HG03432 (cell line): Measurements from ENCODE around the gene GGPS1.
"Not testable (repeated sequence)": the region's sequence is repeated elsewhere in the genome, so short reads cannot be mapped to it uniquely, and the experiment has no call there.

Source experiments
- ATAC-seq: cut with Tn5 transposase; IDR thresholded peaks from one replicate; pipeline ENCODE4 v1.9.1; 2021; ENCODE audit warnings: mild to moderate bottlenecking, moderate library complexity; ENCODE audit not compliant: unreplicated experiment

Gene GGPS1

GRCh38 chr1:235336903-235337302, 8.5 kb downstream of the GGPS1 start:
- ATAC-seq, result no peak

GRCh38 chr1:235339746-235340145, 11.4 kb downstream of the GGPS1 start:
- ATAC-seq, result no peak

DNA sequence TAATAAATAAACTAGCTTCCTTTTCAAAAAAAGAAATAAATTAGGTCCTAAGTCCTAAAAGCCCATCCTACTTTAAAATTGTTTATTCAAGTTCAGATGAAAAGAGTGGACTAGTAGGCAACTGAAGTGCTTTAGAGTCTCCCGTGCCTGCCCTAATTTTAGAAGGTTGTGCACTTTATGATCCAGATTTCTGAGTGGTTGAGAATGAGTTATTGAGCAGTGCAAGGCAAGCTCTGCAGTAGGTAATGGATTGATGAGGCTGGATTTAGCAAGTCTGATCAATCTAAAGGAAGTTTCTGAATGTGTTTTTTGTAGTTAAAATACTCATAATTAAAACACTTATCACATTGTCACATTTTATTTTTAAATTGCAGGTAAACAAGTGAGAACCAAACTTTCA, 13.0 kb downstream of the GGPS1 start:
- ATAC-seq, result no peak

- no peak for ATAC-seq
Measured at GRCh38 chr1:235342039-235342438, 13.7 kb downstream of the GGPS1 start.

DNA sequence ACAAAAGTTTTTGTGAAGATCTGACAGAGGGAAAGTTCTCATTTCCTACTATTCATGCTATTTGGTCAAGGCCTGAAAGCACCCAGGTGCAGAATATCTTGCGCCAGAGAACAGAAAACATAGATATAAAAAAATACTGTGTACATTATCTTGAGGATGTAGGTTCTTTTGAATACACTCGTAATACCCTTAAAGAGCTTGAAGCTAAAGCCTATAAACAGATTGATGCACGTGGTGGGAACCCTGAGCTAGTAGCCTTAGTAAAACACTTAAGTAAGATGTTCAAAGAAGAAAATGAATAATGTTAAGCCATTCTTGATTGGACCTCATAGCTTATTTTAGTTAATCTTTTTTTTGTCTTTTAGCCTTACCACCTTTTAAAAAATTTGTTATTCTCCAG, 14.1 kb downstream of the GGPS1 start:
- no peak for ATAC-seq

DNA sequence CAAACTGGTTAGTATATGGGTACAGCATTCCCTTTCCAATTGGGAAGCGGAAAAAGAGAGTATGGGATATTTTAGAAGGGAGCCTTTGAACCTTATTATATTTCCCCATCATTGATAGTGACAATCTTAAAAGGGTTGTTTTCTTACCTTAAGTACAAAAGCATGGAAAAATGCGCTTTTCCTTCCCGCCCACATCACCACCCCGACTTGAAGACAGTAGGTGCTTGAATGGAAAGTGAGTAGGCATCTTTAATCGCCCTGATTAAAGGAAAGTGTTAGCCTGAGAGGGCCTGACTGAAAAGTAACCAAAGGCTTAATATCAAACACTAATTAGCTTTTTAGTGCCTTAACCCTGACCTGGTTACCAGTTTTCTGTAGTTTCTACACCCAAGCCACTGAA, 15.4 kb downstream of the GGPS1 start:
- no peak for ATAC-seq

GRCh38 chr1:235351441-235351840, 23.1 kb downstream of the GGPS1 start:
- ATAC-seq, result no peak

GRCh38 chr1:235351898-235352297, 23.5 kb downstream of the GGPS1 start:
- no peak for ATAC-seq

- no peak for ATAC-seq
Measured at GRCh38 chr1:235357485-235358373, 29.4 kb downstream of the GGPS1 start.

DNA sequence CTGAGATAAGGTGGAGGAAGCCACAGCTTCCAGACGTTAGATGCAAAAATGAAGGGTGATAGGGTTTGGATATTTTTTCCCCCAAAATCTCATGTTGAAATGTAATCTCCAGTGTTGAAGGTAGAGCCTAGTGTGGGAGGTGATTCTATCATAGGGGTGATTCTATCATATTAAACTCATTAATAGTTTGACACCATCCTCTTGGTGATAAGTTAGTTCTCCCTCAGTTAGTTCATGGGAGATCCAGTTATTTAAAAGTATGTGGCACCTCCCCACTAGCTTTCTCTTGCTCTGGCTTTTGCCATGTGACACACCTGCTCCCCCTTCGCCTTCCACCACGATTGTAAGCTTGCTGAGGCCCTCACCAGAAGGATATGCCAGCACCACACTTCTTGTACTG, 30.5 kb downstream of the GGPS1 start:
- no peak for ATAC-seq

DNA sequence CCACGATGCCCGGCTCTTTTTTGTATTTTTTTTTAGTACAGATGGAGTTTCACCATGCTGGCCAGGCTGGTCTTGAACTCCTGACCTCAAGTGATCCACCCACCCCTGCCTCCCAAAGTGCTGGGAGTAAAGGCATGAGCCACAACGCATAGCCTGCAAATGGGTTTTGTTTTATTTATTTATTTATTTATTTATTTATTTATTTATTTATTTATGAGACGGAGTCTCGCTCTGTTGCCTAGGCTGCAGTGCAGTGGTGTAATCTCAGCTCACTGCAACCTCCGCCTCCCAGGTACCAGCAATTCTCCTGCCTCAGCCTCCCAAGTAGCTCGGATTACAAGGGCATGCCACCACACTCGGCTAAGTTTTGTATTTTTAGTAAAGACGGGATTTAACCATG, 35.8 kb downstream of the GGPS1 start:
- ATAC-seq, result not testable (repeated sequence)

- no peak for ATAC-seq
Measured at GRCh38 chr1:235366286-235366685, 37.9 kb downstream of the GGPS1 start.

DNA sequence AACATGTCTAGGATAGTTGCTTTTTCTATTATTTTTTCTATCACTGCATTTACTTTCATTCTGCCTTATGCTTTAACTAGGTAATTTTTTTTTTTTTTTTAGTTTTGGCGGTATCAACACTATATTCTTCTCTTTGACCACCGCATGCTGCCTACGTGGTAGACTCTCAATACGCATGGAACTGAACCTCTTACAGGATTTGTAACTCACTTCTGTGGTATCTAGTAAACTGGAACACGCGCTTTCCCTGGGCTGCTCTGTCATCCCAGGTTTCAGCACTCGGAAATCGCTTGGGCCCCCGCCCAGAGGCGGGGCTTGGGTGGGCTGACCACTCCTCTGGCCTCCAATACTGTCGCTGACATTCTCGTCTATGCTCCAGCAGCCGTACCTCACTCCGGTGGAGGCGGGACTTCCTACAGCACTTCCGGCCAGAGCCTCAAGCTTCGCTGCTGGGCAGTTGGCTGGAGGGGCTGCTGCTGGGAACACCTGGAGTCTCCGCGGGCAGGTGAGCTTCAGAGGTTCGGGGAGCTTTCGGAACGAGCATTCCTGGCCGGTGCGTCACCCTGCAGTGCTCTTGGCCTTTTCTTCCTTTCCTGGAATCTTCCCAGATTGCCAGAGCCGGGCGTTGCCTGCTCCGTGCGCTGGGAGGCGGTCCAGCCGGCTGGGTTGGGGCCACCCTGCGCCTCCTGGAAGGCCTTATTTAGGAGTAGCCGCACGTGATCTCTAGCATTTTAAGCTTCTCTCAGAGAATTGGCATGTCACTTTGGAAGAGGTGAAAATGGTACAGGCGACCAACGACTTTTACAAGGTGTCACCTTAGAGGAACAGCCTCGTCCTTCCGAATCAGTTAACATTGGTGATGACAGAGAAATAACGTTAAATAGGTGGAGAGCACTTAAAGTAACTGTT, 38.9 kb downstream of the GGPS1 start, which contains the start of gene TBCE:
TSS of gene TBCE (plus strand) at position 428 of the 909 bp plus-strand sequence. CDS start 12,623 bp downstream, outside the sequence.
- peak; percentile 100 for ATAC-seq

DNA sequence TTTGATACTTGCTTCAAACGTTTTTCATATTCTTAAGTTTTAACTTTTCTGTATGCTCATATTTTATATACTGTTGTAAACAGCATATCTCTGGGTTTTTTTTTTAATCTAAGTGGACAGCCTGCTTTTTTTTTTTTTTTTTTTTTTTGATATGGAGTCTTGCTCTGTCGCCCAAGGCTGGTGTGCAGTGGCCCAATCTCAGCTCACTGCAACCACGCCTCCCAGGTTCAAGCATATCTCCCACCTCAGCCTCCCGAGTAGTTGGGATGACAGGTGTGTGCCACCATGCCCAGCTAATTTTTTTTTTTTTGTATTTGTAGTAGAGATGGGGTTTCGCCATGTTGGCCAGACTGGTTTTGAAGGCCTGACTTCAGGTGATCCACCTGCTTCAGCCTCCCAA, 40.1 kb downstream of the GGPS1 start:
- ATAC-seq, result no peak

DNA sequence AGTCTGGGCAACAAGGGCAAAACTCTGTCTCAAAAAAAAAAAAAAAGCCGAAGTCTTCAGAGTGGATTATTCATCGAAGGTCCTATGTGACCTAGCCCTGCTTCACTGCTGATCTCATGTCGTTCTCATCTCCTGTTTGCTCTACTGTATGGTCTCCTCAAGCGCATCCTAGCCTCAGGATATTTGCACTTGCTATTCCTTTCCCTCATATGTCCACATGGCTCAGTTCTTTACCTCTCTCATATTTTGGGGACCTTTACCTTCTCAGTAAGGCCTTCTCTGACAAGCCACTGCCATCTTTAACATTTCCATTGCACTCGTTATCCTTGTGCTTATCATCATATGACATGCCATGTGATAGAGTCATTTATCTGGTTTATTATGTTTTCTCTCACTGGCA, 41.4 kb downstream of the GGPS1 start:
- ATAC-seq, result no peak

DNA sequence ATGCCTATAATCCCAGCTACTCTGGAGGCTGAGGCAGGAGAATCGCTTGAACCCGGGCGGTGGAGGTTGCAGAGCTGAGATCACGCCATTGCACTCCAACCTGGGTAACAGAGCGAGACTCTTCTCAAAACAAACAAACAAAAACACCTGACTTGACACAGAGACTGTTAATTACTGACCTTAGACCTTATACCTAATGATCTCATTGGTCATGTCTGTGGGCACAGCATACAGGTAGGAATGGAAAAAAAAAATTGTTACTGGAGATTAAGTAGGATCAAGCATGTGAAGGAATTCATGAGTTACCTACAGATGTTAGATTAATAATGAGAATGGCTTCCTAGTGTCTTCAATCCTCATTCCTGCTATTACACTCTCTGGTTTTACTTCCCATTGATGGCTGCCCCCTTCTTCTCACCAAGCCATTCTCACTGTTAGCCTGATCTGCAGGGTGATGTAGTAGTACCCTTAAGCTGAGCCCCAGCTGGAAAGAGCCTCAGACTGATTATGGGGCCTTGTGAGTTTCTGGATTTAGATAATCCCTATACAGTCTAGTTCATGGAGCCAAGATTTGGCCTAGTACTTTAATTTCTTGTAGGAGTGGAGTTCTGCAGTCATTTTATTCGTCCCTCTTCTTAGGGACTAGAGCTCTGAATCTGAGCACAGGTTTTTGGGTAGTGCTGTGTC, 47.7 kb downstream of the GGPS1 start:
- no peak for ATAC-seq

- ATAC-seq, result not testable (repeated sequence)
Measured at GRCh38 chr1:235378134-235378735, 49.9 kb downstream of the GGPS1 start.

- not testable (repeated sequence) for ATAC-seq
Measured at GRCh38 chr1:235381955-235382739, 53.8 kb downstream of the GGPS1 start.

- ATAC-seq, result not testable (repeated sequence)
Measured at GRCh38 chr1:235385633-235386032, 57.3 kb downstream of the GGPS1 start.

DNA sequence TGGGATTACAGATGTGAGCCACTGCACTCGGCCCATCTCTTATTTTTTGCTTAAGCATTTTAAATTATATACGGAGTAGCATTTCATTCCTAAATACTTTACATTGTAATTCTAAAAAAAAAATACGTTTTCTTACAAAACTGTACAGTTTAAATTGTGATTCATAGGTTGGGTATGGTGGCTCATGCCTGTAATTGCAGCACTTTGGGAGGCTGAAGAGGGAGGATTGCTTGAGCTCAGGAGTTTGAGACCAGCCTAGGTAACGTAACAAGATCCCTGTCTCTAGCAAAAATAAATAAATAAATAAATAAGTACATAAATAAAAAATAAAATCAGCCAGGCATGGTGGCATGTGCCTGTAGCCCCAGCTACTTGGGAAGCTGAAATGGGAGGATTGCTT, 63.5 kb downstream of the GGPS1 start:
- ATAC-seq, result no peak
